K562 (cell line): ENCODE results near the gene HUNK. TPM values are rescaled to one million over a fixed set of nuclear protein-coding genes. Genes with fewer than 3 reads are reported as not detected.

Experiments used
- ATAC-seq: fragments of 200-7000 bp; cut with Tn5 transposase; 3 replicates; pipeline ENCODE4 v1.9.1; 2020; ENCODE audit warnings: moderate library complexity
- BruUV-seq: library from RNA; stranded (reverse); fragments of 400-500 nt; replicated peaks from 2 replicates; lab custom pipeline; 2021; lab: Mats Ljungman, UMichigan
- CTCF ChIA-PET: fragments of 300-600 bp; formaldehyde crosslinking; extraction: SDS; loops from one replicate; lab custom pipeline; 2021; ENCODE audit warnings: low intra/inter-chr PET ratio; lab: Yijun Ruan, JAX
- POLR2A ChIA-PET: fragments of 300-600, 350-650 bp; sonication (Branson Sonifier 250); formaldehyde crosslinking; extraction: SDS; loops from one replicate; lab custom pipeline; 2021; ENCODE audit warnings: antibody characterized with exemption, inconsistent platforms; lab: Yijun Ruan, JAX
- DNase-seq, 4 experiments: peaks; one replicate each; pipeline versions ENCODE4 v3.0.0 to v3.0.0-alpha.2; 2011 to 2018; ENCODE audit warnings: low spot score in 3 of 4, mixed read lengths in 3 of 4; ENCODE audit errors: extremely low read depth in 1 of 4
- FAIRE-seq: peaks from 2 replicates; lab custom pipeline; 2011; peaks lifted over from hg19 to GRCh38; lab: Jason Lieb, UNC
- H2AFZ ChIP-seq: 2 replicates; pipeline ENCODE4 v1.6.0; 2011; ENCODE audit warnings: low read depth, low read length, control low read depth, inconsistent platforms
- H3K27ac ChIP-seq: fragments of 200-600 bp; 3 replicates; pipeline ENCODE4 v1.8.0; 2011; ENCODE audit warnings: low read depth, mild to moderate bottlenecking, control low read depth, inconsistent platforms, low read length, moderate library complexity, mixed read lengths; ENCODE audit errors: extremely low read depth
- H3K27me3 ChIP-seq, 2 experiments: fragments of 300-600 bp in 1 of 2; 2 replicates in 1 of 2; 3 replicates in 1 of 2; pipeline versions ENCODE4 v1.6.0 to v1.8.0; 2011; ENCODE audit warnings: inconsistent platforms in 2 of 2, low read length in 2 of 2, mild to moderate bottlenecking in 1 of 2, mixed read lengths in 1 of 2, moderate library complexity in 1 of 2; ENCODE audit not compliant: control insufficient read depth in 2 of 2, insufficient read depth in 2 of 2
- H3K36me3 ChIP-seq: fragments of 300-600 bp; 3 replicates; pipeline ENCODE4 v1.8.0; 2011; ENCODE audit warnings: mild to moderate bottlenecking, low read length, inconsistent platforms; ENCODE audit not compliant: control insufficient read depth, insufficient read depth
- H3K4me1 ChIP-seq, 2 experiments: fragments of 200-600 bp in 1 of 2; replicated peaks in 1 of 2; 2 replicates in 1 of 2; 3 replicates in 1 of 2; pipeline versions ENCODE4 v1.5.1 to v1.8.0; 2011; ENCODE audit warnings: inconsistent platforms in 2 of 2, low read length in 2 of 2, mild to moderate bottlenecking in 1 of 2, mixed read lengths in 1 of 2, moderate library complexity in 1 of 2; ENCODE audit not compliant: control insufficient read depth in 2 of 2, insufficient read depth in 2 of 2
- H3K4me2 ChIP-seq: 2 replicates; pipeline ENCODE4 v1.6.1; 2011; ENCODE audit warnings: low read length, control low read depth, inconsistent platforms, mixed read lengths; ENCODE audit not compliant: insufficient read depth
- H3K4me3 ChIP-seq: fragments of 200-600 bp; sonication (generic), shearing (Covaris generic); 2 replicates; pipeline ENCODE4 v1.5.1; 2016; ENCODE audit warnings: control low read depth, inconsistent platforms
- H3K79me2 ChIP-seq: fragments of 200-600 bp; 3 replicates; pipeline ENCODE4 v1.8.0; 2011; ENCODE audit warnings: low read length, inconsistent platforms; ENCODE audit not compliant: control insufficient read depth, insufficient read depth
- H3K9ac ChIP-seq, 2 experiments: 2 replicates each; pipeline versions ENCODE4 v1.6.0 to v1.6.1; 2011; ENCODE audit warnings: low read depth in 2 of 2, low read length in 2 of 2, control low read depth in 1 of 2, inconsistent platforms in 1 of 2, mild to moderate bottlenecking in 1 of 2, mixed read lengths in 1 of 2; ENCODE audit not compliant: insufficient read depth in 1 of 2
- H3K9me1 ChIP-seq: one replicate; pipeline ENCODE4 v1.6.0; 2011; ENCODE audit warnings: inconsistent platforms, mild to moderate bottlenecking, low read length, moderate library complexity; ENCODE audit not compliant: control insufficient read depth, insufficient read depth
- H3K9me3 ChIP-seq: replicated peaks from 2 replicates; pipeline ENCODE4 v1.5.1; 2011; ENCODE audit warnings: low read depth, low read length, inconsistent platforms; ENCODE audit not compliant: control insufficient read depth, insufficient read depth
- H4K20me1 ChIP-seq: replicated peaks from 2 replicates; pipeline ENCODE4 v1.6.1; 2011; ENCODE audit warnings: low read length, inconsistent platforms, mixed read lengths; ENCODE audit not compliant: control insufficient read depth, insufficient read depth
- ARID1B ChIP-seq: fragments of 450-650 bp; IDR thresholded peaks from 2 replicates; pipeline ENCODE4 v1.6.1; 2016; ENCODE audit warnings: antibody characterized with exemption, mild to moderate bottlenecking, inconsistent platforms
- ASH1L ChIP-seq: fragments of 450-650 bp; IDR thresholded peaks from 2 replicates; pipeline ENCODE4 v1.6.1; 2018; ENCODE audit warnings: borderline replicate concordance, mild to moderate bottlenecking, low read depth; ENCODE audit not compliant: partially characterized antibody
- CBX1 ChIP-seq: sonication (generic); IDR thresholded peaks from 2 replicates; pipeline ENCODE4 v1.6.1; 2016; ENCODE audit warnings: antibody characterized with exemption, low read depth, mild to moderate bottlenecking
- CBX8 ChIP-seq: fragments of 200-600 bp; sonication (generic); IDR thresholded peaks from 2 replicates; pipeline ENCODE4 v1.6.1; 2012; ENCODE audit warnings: borderline replicate concordance, mixed run types, low read depth, mild to moderate bottlenecking, moderate library complexity, mixed read lengths, low read length, control low read depth, inconsistent platforms; ENCODE audit not compliant: poor library complexity, severe bottlenecking; ENCODE audit errors: extremely low read depth
- FOXJ2 ChIP-seq: fragments of 200-800 bp; sonication (Bioruptor generic); IDR thresholded peaks from 2 replicates; pipeline ENCODE4 v1.6.1; 2016; ENCODE audit warnings: missing genetic modification characterization, missing compliant biosample characterization
- HMG20B ChIP-seq: fragments of 250-450 bp; sonication (Bioruptor Pico); IDR thresholded peaks from 2 replicates; pipeline ENCODE4 v1.5.0; 2021; ENCODE audit warnings: mild to moderate bottlenecking
- MECOM ChIP-seq: fragments of 250-450 bp; sonication (Bioruptor Pico); IDR thresholded peaks from 2 replicates; pipeline ENCODE4 v1.8.0; 2022; ENCODE audit warnings: inconsistent platforms
- NCOA2 ChIP-seq, 2 experiments: fragments of 450-650 bp; IDR thresholded peaks; 2 replicates each; pipeline ENCODE4 v1.6.1; 2018; ENCODE audit warnings: mild to moderate bottlenecking in 2 of 2, moderate library complexity in 1 of 2; ENCODE audit not compliant: partially characterized antibody in 2 of 2
- SETDB1 ChIP-seq: IDR thresholded peaks from one replicate; pipeline ENCODE4 v1.6.1; 2012; ENCODE audit warnings: low read length, control low read depth, inconsistent platforms
- SRF ChIP-seq, 2 experiments: fragments of 250-450, 450-650 bp in 1 of 2; sonication (Bioruptor Pico) in 1 of 2; sonication (generic) in 1 of 2; formaldehyde crosslinking; IDR thresholded peaks; 2 replicates each; pipeline versions ENCODE4 v1.5.0 to v1.5.1; 2020 to 2022; ENCODE audit warnings: mild to moderate bottlenecking in 1 of 2, missing genetic modification reagents in 1 of 2
- ZFX ChIP-seq: sonication (generic); formaldehyde crosslinking; IDR thresholded peaks from 2 replicates; pipeline ENCODE4 v1.8.0; 2022; ENCODE audit warnings: mild to moderate bottlenecking, missing genetic modification reagents, moderate library complexity
- ZNF140 ChIP-seq: fragments of 250-450 bp; sonication (Bioruptor Pico); IDR thresholded peaks from 2 replicates; pipeline ENCODE4 v1.8.0; 2021; ENCODE audit warnings: moderate library complexity, mild to moderate bottlenecking, inconsistent platforms
- WGBS: fragments of 100-300 bp; shearing (Covaris generic); methylation state at CpG from one replicate; pipeline ENCODE4 v1.1.6; 2016; ENCODE audit warnings: low coverage, mixed read lengths; ENCODE audit not compliant: insufficient coverage; ENCODE audit errors: missing lambda C conversion rate; 5-methylcytosine and 5-hydroxymethylcytosine counted together
- in situ Hi-C: fragments of 300-500 bp; cut with MboI; formaldehyde crosslinking; loops from 4 replicates; pipeline ENCODE4 v1.15.0; 2018; ENCODE audit warnings: inconsistent platforms, mixed read lengths
- intact Hi-C: fragments of 100-400 bp; cut with micrococcal nuclease; formaldehyde crosslinking; loops from 2 replicates; pipeline ENCODE4 v1.14.2; 2022
- polyA plus RNA-seq, 8 experiments: library from polyadenylated mRNA; depleted of rRNA in 4 of 8; stranded (reverse) in 5 of 8; unstranded in 3 of 8; fragments of >200 nt; fragmentation: Nextera tagmentation in 2 of 8; fragmentation: Illumina TruSeq in 1 of 8; extraction: Ambion mirVana in 2 of 8; extraction: Trizol in 1 of 8; gene quantifications; 2 replicates each; pipeline versions ENCODE4 v1.2.1 to v1.2.3, GENCODE V29; 2011 to 2014; ENCODE audit warnings: inconsistent platforms in 1 of 8, missing spikeins in 1 of 8
- total RNA-seq, 7 experiments: library from RNA; depleted of rRNA in 6 of 7; stranded (reverse); fragments of >200 nt in 6 of 7; fragmentation: Illumina TruSeq in 2 of 7; extraction: Trizol in 2 of 7; gene quantifications; 2 replicates each; pipeline versions ENCODE4 v1.2.1 to v1.2.3, GENCODE V29; 2011 to 2021; ENCODE audit warnings: low replicate concordance in 1 of 7
- TF ChIP-seq, protein P1 (sequence below): fragments of 450-650 bp; IDR thresholded peaks from 2 replicates; pipeline ENCODE4 v1.6.1; 2018; ENCODE audit warnings: mild to moderate bottlenecking, low read depth; ENCODE audit not compliant: partially characterized antibody
- TF ChIP-seq, protein P2 (sequence below): fragments of 250-450 bp; sonication (Bioruptor Pico); IDR thresholded peaks from 2 replicates; pipeline ENCODE4 v1.5.0; 2020; ENCODE audit warnings: mild to moderate bottlenecking, borderline replicate concordance
- TF ChIP-seq, protein P3 (sequence below): fragments of 250-450 bp; sonication (Bioruptor Pico); IDR thresholded peaks from 2 replicates; pipeline ENCODE4 v1.8.0; 2021; ENCODE audit warnings: borderline replicate concordance, mild to moderate bottlenecking, moderate library complexity; ENCODE audit not compliant: poor library complexity, severe bottlenecking

The HUNK gene
- total and polyA plus RNA-seq, 9 of the 15 experiments (the other 6 are each of a cell fraction or from before 2014, with no cell fraction given), result not detected

DNA sequence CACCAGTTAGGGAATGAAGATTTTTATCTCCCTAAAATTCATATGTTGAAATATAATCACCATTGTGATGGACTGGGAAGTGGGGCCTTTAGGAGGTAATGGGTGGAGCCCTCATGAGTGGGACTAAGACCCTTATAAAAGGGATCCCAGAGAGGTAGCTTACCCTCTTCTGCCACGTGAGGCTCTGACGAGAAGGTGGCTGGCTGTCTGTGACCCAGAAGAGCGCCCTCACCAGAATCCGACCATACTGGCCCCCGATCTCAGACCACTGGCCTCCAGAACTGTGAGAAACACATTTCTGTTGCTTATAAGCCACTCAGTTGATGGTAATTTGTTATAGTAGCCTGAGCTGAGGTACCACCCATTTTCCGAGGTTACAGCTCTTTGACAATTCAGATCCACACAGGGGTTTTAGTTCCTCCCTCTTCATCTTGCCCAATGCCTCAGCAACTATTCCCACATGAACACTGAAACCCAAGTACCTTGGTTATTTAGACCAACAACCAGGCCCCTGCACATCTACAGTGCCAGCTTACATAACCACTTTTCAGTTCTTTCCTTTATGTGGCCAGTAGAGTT, 27.6 kb upstream of the HUNK start (continued):
- TF ChIP-seq, protein P1, sequence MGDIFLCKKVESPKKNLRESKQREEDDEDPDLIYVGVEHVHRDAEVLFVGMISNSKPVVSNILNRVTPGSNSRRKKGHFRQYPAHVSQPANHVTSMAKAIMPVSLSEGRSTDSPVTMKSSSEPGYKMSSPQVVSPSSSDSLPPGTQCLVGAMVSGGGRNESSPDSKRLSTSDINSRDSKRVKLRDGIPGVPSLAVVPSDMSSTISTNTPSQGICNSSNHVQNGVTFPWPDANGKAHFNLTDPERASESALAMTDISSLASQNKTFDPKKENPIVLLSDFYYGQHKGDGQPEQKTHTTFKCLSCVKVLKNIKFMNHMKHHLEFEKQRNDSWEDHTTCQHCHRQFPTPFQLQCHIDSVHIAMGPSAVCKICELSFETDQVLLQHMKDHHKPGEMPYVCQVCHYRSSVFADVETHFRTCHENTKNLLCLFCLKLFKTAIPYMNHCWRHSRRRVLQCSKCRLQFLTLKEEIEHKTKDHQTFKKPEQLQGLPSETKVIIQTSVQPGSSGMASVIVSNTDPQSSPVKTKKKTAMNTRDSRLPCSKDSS, result no peak
- no peak for TF ChIP-seq ASH1L

DNA sequence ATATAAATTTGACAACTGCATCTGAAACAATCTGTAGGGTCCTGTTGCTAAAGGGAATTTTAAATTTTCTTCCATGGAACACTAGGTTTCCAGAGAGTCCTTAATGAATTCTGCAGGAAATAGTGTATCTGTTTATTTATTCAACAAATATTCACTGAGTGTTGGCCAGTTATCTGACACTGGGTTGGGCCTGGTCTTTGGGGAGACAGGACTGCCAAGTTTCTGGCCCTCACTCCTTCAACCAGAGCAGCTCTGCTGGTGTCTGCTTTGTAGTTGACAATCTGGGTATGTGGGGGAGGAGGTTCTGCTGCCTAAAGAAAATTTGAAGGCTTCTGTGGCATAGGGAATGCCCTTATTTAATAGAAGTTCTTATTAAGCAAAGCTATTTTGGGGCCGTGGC, 26.1 kb upstream of the HUNK start:
- Histone ChIP-seq H3K4me3 (no peak overlapping the region), H3K79me2 (no peaks in the 10 kb centered on the region), H3K27me3 (peaks cover 2 to 12% of the 10 kb centered on the region in 2 experiments; a peak in 3 of 5 replicates), H3K9ac (no peak overlapping the region), H3K9me1 (no peaks in the 10 kb centered on the region), H3K9me3 (no peaks in the 10 kb centered on the region), H4K20me1 (no peaks in the 10 kb centered on the region), H3K4me1 (no peaks in the 10 kb centered on the region), H3K36me3 (no peaks in the 10 kb centered on the region), H3K27ac (no peak overlapping the region), H2AFZ (no peak overlapping the region), H3K4me2 (no peak overlapping the region)
- BruUV-seq, result no TSS peak
- CTCF ChIA-PET, result no interaction called here
- in situ Hi-C loops, result no loop called here
- 0% methylated on average over 1 of the region's 1 CpG for WGBS
- POLR2A ChIA-PET, result interaction anchor here (0.5 kb wide), 1 partner anchor 308 kb away, joined by 3 read pairs; no protein-coding TSS in a partner anchor
- DNase-seq (no peak), ATAC-seq (no peak), FAIRE-seq (no peak)
- intact Hi-C loops, result no loop called here
- TF ChIP-seq MECOM (CRISPR knock-in tag) (no peak), ZFX (no peak), NCOA2 (IDR thresholded peaks at IDR 0.05; ENCODE audit: partially characterized antibody in 2 of 2) (no peak), SRF (CRISPR knock-in tag; IDR thresholded peaks at IDR 0.05) (no peak), SETDB1 (no peak), ZNF140 (no peak), CBX8 (no peak), ARID1B (no peak), CBX1 (no peak), FOXJ2 (tag) (no peak), HMG20B (CRISPR knock-in tag) (no peak)
- TF ChIP-seq, protein P2, sequence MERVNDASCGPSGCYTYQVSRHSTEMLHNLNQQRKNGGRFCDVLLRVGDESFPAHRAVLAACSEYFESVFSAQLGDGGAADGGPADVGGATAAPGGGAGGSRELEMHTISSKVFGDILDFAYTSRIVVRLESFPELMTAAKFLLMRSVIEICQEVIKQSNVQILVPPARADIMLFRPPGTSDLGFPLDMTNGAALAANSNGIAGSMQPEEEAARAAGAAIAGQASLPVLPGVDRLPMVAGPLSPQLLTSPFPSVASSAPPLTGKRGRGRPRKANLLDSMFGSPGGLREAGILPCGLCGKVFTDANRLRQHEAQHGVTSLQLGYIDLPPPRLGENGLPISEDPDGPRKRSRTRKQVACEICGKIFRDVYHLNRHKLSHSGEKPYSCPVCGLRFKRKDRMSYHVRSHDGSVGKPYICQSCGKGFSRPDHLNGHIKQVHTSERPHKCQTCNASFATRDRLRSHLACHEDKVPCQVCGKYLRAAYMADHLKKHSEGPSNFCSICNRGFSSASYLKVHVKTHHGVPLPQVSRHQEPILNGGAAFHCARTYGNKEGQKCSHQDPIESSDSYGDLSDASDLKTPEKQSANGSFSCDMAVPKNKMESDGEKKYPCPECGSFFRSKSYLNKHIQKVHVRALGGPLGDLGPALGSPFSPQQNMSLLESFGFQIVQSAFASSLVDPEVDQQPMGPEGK, result no peak
- TF ChIP-seq, protein P3, sequence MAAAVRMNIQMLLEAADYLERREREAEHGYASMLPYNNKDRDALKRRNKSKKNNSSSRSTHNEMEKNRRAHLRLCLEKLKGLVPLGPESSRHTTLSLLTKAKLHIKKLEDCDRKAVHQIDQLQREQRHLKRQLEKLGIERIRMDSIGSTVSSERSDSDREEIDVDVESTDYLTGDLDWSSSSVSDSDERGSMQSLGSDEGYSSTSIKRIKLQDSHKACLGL (CRISPR knock-in tag), result no peak
